Upper lobe of right lung (tissue), 1 donor: ENCODE data around the gene ABLIM2. TPM values are rescaled to one million over a fixed set of nuclear protein-coding genes. Genes with fewer than 3 reads are reported as not detected.

Source experiments
- ATAC-seq: fragments of 200-7000 bp; cut with Tn5 transposase; one replicate; pipeline ENCODE4 v1.9.1; 2020; ENCODE audit warnings: mild to moderate bottlenecking, moderate library complexity
- DNase-seq: peaks from one replicate; pipeline ENCODE4 v3.0.0-alpha.2; 2020
- H3K27ac ChIP-seq: fragments of 200-600 bp; one replicate; pipeline ENCODE4 v1.8.0; 2022
- H3K27me3 ChIP-seq: fragments of 200-600 bp; one replicate; pipeline ENCODE4 v1.8.0; 2022; ENCODE audit warnings: mild to moderate bottlenecking
- H3K36me3 ChIP-seq: fragments of 200-600 bp; one replicate; pipeline ENCODE4 v1.8.0; 2022
- H3K4me1 ChIP-seq: fragments of 200-600 bp; one replicate; pipeline ENCODE4 v1.8.0; 2022
- H3K4me3 ChIP-seq: fragments of 200-600 bp; one replicate; pipeline ENCODE4 v1.8.0; 2022; ENCODE audit warnings: mild to moderate bottlenecking
- H3K9me3 ChIP-seq: fragments of 200-600 bp; one replicate; pipeline ENCODE4 v1.8.0; 2022
- CTCF ChIP-seq: fragments of 200-600 bp; IDR thresholded peaks from one replicate; pipeline ENCODE4 v1.8.0; 2022; ENCODE audit warnings: antibody characterized with exemption
- intact Hi-C: fragments of 100-400 bp; cut with DNase I; formaldehyde crosslinking; loops from one replicate; pipeline ENCODE4 v1.11.0; 2022
- total RNA-seq: library from RNA; stranded (reverse); fragmentation: NEBNext Ultra II Directional; extraction: Animal tissue kit (Norgen Biotek cat#: 25700); gene quantifications from one replicate; pipeline ENCODE4 v1.2.1, GENCODE V29; 2021
- donor health status: DM: no; HTN: yes; CAD: no; lungs with severe emphysema.

Gene ABLIM2
- total RNA-seq, 1 donor from 2014 or later, result 12.7 TPM

DNA sequence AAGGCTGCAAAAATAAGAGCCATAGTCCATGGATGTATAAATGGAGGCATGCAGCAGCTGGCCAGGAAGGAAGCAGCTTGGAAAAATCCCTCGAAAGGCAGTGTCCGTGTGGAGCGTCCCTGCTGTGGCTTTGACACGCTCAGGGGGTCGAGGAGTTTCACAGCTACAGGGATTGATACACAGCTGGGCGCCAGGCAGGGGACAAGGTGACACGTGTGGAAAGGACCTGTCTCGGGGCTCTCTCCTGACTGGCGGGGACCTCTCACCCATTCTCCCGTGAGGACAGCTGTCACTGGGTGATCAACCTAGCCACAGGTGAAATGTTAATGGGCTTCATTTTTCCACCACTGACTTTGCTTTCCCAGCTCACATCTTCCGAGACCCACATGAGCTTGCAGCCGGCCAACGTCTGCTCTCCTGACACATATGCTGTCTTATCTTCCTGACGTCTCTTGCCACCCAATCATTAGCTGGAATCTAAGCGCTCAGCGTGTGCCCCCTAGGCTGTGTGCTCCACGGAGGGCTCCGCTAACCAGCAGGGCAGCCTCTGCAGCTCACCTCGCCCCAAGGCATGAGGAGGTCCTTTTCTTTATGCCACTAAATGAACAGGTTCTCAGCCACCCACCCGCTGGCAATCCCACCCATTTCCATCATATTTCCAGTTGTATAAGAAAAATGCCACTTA, 129.6 kb downstream of the ABLIM2 start:
- DNase-seq (no peak), ATAC-seq (no peak)
- Histone ChIP-seq H3K27me3 (no peaks in the 10 kb centered on the region), H3K27ac (no peak overlapping the region), H3K4me3 (no peak overlapping the region), H3K4me1 (no peaks in the 10 kb centered on the region), H3K9me3 (no peaks in the 10 kb centered on the region), H3K36me3 (no peaks in the 10 kb centered on the region)
- intact Hi-C loops, result no loop called here
- no peak for TF ChIP-seq CTCF

DNA sequence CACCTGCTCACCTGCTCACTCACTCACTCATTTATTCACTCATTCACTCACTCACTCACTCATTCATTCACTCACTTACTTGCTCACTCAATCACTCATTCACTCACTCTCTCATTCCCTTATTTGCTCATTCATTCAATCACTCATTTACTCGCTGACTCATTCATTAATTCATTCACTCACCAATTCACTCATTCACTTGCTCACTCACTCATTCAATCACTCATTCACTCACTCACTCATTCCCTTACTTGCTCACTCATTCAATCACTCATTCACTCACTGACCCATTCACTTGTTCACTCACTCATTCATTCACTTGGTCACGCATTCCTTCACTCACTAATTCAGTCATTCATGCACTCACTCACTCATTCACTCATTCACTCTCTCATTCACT, 130.2 kb downstream of the ABLIM2 start:
- Histone ChIP-seq H3K27ac (no peak overlapping the region), H3K36me3 (no peaks in the 10 kb centered on the region), H3K27me3 (no peaks in the 10 kb centered on the region), H3K4me3 (no peak overlapping the region), H3K4me1 (no peaks in the 10 kb centered on the region), H3K9me3 (no peaks in the 10 kb centered on the region)
- intact Hi-C loops, result no loop called here
- no peak for TF ChIP-seq CTCF
- no peak for ATAC-seq
- DNase-seq, result no peak

DNA sequence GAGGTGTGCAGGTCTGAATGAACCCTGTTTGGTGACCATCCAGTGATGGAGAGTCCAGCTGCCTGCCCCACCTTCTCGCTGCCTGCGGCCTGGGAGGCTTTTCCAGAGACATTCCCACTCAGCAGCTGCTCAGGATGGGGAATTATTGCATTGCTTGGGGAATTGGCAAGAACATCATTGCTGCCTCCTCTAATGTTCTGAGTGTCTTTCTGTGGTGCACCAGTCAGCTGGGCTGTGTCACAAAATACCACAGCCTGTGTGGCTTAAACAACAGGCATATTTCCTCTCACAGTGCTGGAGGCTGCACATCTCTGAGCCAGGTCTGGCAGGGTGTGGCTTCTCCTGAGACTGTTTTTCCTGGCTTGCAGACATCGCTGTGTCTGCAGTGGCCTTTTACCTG, 132.2 kb downstream of the ABLIM2 start:
- Histone ChIP-seq H3K27me3 (no peaks in the 10 kb centered on the region), H3K36me3 (no peaks in the 10 kb centered on the region), H3K27ac (no peak overlapping the region), H3K9me3 (no peaks in the 10 kb centered on the region), H3K4me1 (no peaks in the 10 kb centered on the region), H3K4me3 (no peak overlapping the region)
- DNase-seq (no peak), ATAC-seq (no peak)
- TF ChIP-seq CTCF, result no peak
- intact Hi-C loops, result no loop called here

DNA sequence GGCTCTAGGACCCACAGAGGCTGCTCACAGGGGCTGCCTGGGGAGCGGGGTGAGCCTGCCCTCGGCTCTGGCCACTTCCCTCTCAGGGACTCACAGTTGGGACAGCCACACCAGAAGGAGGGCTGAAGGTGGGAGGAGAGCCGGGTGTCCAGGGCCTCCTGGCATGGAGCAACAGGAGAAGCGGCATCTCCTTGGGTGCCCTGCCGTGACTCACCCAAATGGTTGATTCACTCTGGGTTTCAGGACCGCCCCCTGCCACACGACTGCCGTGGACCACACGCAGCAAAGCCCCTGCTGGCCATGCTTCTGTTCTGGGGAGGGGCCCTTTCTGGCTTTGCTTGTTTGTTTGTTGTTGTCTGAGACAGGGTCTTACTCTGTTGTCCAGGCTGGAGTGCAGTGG, 132.9 kb downstream of the ABLIM2 start:
- no peak for TF ChIP-seq CTCF
- Histone ChIP-seq H3K27ac (no peak overlapping the region), H3K9me3 (no peaks in the 10 kb centered on the region), H3K27me3 (no peaks in the 10 kb centered on the region), H3K4me3 (no peak overlapping the region), H3K36me3 (no peaks in the 10 kb centered on the region), H3K4me1 (no peaks in the 10 kb centered on the region)
- intact Hi-C loops, result no loop called here
- ATAC-seq (no peak), DNase-seq (no peak)

- no peaks in the 10 kb centered on the region for H3K36me3 ChIP-seq
- TF ChIP-seq CTCF, result no peak
Measured at GRCh38 chr4:8024073-8024786, 134.4 kb downstream of the ABLIM2 start.

More at GRCh38 chr4:8024073-8024786, 134.4 kb downstream of the ABLIM2 start:
- Histone ChIP-seq H3K27ac (no peak overlapping the region), H3K9me3 (no peaks in the 10 kb centered on the region), H3K27me3 (no peaks in the 10 kb centered on the region), H3K4me1 (no peaks in the 10 kb centered on the region), H3K4me3 (no peak overlapping the region)
- DNase-seq (no peak), ATAC-seq (no peak)
- intact Hi-C loops, result no loop called here
